Skin of body (tissue), 2 donors: ENCODE data around the gene GOLGA6L2. TPM values are rescaled to one million over a fixed set of nuclear protein-coding genes. Genes with fewer than 3 reads are reported as not detected.
"Not testable (repeated sequence)": the region's sequence is repeated elsewhere in the genome, so short reads cannot be mapped to it uniquely, and the experiment has no call there.

Experiments used
- DNase-seq: peaks from one replicate; lab custom pipeline; 2025; lab: John Stamatoyannopoulos, UW
- total RNA-seq: library from RNA; depleted of rRNA; stranded (reverse); fragments of >200 nt; gene quantifications from one replicate; pipeline ENCODE4 v1.2.3, GENCODE V29; 2014

The GOLGA6L2 gene
- total RNA-seq, 1 donor from 2014 or later: not detected

- DNase-seq: no peak
Observed at GRCh38 chr15:23424111-23424904, 22.7 kb downstream of the GOLGA6L2 start.

- DNase-seq: no peak
Observed at GRCh38 chr15:23422946-23423708, 23.9 kb downstream of the GOLGA6L2 start.

GRCh38 chr15:23422099-23422945 is 24.7 kb downstream of the GOLGA6L2 start:
- DNase-seq: no peak

- DNase-seq: no peak
Observed at GRCh38 chr15:23420806-23421575, 26.1 kb downstream of the GOLGA6L2 start.

- DNase-seq: no peak
Observed at GRCh38 chr15:23416349-23417276, 30.4 kb downstream of the GOLGA6L2 start.

GRCh38 chr15:23415866-23416265 is 31.2 kb downstream of the GOLGA6L2 start:
- not testable (repeated sequence) for DNase-seq

- DNase-seq: no peak
Observed at GRCh38 chr15:23415321-23415865, 31.6 kb downstream of the GOLGA6L2 start.

GRCh38 chr15:23412881-23413600 is 34.0 kb downstream of the GOLGA6L2 start:
- DNase-seq: not testable (repeated sequence)

- DNase-seq: no peak
Observed at GRCh38 chr15:23411841-23412240, 35.2 kb downstream of the GOLGA6L2 start.

GRCh38 chr15:23403550-23403949 is 43.5 kb downstream of the GOLGA6L2 start:
- no peak for DNase-seq

GRCh38 chr15:23402544-23402943 is 44.5 kb downstream of the GOLGA6L2 start:
- no peak for DNase-seq

GRCh38 chr15:23402140-23402539 is 44.9 kb downstream of the GOLGA6L2 start:
- no peak for DNase-seq

- no peak for DNase-seq
Observed at GRCh38 chr15:23401627-23402026, 45.4 kb downstream of the GOLGA6L2 start.

- not testable (repeated sequence) for DNase-seq
Observed at GRCh38 chr15:23399207-23399606, 47.8 kb downstream of the GOLGA6L2 start.

GRCh38 chr15:23398357-23398756 is 48.7 kb downstream of the GOLGA6L2 start:
- DNase-seq: not testable (repeated sequence)

GRCh38 chr15:23397779-23398178 is 49.3 kb downstream of the GOLGA6L2 start:
- no peak for DNase-seq

- no peak for DNase-seq
Observed at GRCh38 chr15:23395832-23396231, 51.2 kb downstream of the GOLGA6L2 start.

- DNase-seq: no peak
Observed at GRCh38 chr15:23395030-23395692, 51.9 kb downstream of the GOLGA6L2 start.
